Mucosa of descending colon (tissue), 3 donors: Measurements from ENCODE around the gene POLR3E. TPM values are rescaled to one million over a fixed set of nuclear protein-coding genes. Genes with fewer than 3 reads are reported as not detected.

Source experiments
- ATAC-seq: fragments of 200-7000 bp; cut with Tn5 transposase; one replicate; pipeline ENCODE4 v1.9.1; 2020; ENCODE audit warnings: mild to moderate bottlenecking, moderate library complexity
- DNase-seq, 3 donors: peaks; one replicate each; pipeline ENCODE4 v3.0.0-alpha.2; 2020
- H3K36me3 ChIP-seq: fragments of 200-600 bp; one replicate; pipeline ENCODE4 v1.8.0; 2021; ENCODE audit warnings: low read depth, mild to moderate bottlenecking
- H3K4me1 ChIP-seq: fragments of 200-600 bp; one replicate; pipeline ENCODE4 v1.8.0; 2021; ENCODE audit warnings: low read depth, mild to moderate bottlenecking
- H3K4me3 ChIP-seq: fragments of 200-600 bp; one replicate; pipeline ENCODE4 v1.8.0; 2021; ENCODE audit warnings: mild to moderate bottlenecking
- H3K9me3 ChIP-seq: fragments of 200-600 bp; one replicate; pipeline ENCODE4 v1.8.0; 2021; ENCODE audit warnings: mild to moderate bottlenecking
- CTCF ChIP-seq: fragments of 200-600 bp; IDR thresholded peaks from one replicate; pipeline ENCODE4 v1.8.0; 2022; ENCODE audit warnings: antibody characterized with exemption, mild to moderate bottlenecking
- intact Hi-C, 2 donors: fragments of 100-400 bp; cut with DNase I in 1 of 2; cut with micrococcal nuclease in 1 of 2; formaldehyde crosslinking; loops; one replicate each; pipeline versions ENCODE4 v1.11.0 to v1.11.1; 2022; cut with DNase I, micrococcal nuclease
- total RNA-seq, 3 donors: library from RNA; stranded (reverse); fragmentation: NEBNext Ultra II Directional in 2 of 3; extraction: Animal tissue kit (Norgen Biotek cat#: 25700) in 2 of 3; gene quantifications; one replicate each; pipeline versions ENCODE4 v1.2.1 to v1.2.4, GENCODE V29; 2021 to 2023
- donor health status: DM: no; HTN: no; CAD: no; lungs with moderate emphysema.
- donor health status: DM: no; HTN: no; CAD: no.
- donor health status: DM: no; HTN: yes; CAD: no.

The POLR3E gene
- total RNA-seq, 3 donors from 2014 or later: 37.7 to 54.5 (median 49.5) TPM

DNA sequence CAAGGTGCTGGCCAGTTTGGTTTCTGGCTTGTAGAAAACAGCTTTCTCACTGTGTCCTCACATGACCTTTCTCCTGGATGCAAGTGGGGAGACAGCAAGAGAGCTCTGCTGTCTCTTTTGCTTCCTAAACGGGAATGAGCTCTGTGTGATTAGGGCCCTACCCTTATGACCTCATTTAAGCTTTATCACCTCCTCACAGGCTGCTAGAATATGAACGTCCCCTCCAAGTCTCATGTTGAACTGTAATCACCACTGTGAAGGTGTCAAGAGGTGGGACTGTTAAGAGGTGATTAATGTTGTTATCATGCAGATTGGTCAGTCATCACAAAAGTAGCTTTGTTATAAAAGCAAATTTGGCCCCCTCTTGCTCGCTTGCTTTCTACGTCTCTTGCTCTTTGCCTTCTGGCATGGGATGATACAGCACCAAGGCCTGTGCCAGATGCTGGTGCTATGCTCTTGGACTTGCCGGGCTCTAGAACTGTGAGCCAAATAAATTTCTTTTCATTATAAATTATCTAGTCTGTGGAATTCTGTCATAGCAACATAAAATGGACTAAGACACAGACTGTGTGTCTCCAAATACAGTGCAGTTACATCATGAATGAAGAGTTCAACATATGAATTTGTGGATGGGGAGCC, 14.8 kb upstream of the POLR3E start:
- no peaks in the 10 kb centered on the region for H3K4me1 ChIP-seq
- H3K36me3 ChIP-seq: no peaks in the 10 kb centered on the region
- H3K4me3 ChIP-seq: no peak overlapping the region
- ATAC-seq (no peak), DNase-seq (no peak)
- intact Hi-C loops: loop anchor here in 1 of 2 donors (5.0 kb wide), 1 partner anchor 35 kb away; no protein-coding TSS in a partner anchor
- H3K9me3 ChIP-seq: no peaks in the 10 kb centered on the region
- no peak for TF ChIP-seq CTCF

- H3K4me3 ChIP-seq: no peak overlapping the region
- H3K4me1 ChIP-seq: no peaks in the 10 kb centered on the region
- no peak for ATAC-seq
- no peaks in the 10 kb centered on the region for H3K9me3 ChIP-seq
- DNase-seq: no peak
- intact Hi-C loops: loop anchor here in 1 of 2 donors (5.0 kb wide), 1 partner anchor 37 kb away; no protein-coding TSS in a partner anchor
- H3K36me3 ChIP-seq: no peaks in the 10 kb centered on the region
- no peak for TF ChIP-seq CTCF
Observed at GRCh38 chr16:22284637-22285036, 12.6 kb upstream of the POLR3E start.

DNA sequence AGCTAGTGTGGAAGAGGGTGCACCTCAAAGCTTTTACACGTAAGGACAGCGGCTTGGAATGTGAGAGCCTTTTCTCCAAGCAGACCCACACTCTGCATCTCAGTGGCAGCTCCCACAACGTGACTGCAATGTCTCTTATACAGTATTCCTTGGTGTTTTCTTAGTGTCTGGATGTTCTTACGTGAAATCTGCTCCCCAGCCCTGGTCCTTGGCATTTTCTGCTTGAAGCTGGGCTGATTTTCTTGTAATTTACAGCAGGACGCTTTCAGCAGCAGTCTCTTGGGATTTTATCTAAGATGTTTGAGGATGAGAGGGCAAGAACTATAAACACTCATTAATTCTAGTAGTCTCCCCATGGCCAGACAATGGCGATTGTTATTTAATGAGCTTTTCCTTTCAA, 12.1 kb upstream of the POLR3E start:
- Histone ChIP-seq H3K4me3 (no peak overlapping the region), H3K9me3 (no peaks in the 10 kb centered on the region), H3K36me3 (no peaks in the 10 kb centered on the region), H3K4me1 (no peaks in the 10 kb centered on the region)
- intact Hi-C loops: no loop called here
- DNase-seq (no peak), ATAC-seq (no peak)
- no peak for TF ChIP-seq CTCF

DNA sequence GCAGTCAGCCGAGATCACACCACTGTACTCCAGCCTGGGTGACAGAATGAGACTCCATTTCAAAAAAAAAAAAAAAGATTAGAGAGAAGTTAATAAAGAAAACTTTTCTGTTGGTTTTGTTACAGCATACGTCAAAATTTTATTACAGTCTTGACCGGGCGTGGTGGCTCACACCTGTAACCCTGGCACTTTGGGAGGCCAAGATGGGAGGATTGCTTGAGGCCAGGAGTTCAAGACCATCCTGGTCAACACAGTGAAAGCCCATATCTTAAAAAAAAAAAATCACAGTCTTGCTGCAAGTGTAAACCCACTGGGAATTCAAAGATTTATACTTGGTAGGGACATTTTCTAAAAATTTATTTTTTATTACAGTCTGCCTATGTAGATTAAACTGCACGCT, 6.2 kb upstream of the POLR3E start:
- DNase-seq (no peak), ATAC-seq (no peak)
- H3K4me1 ChIP-seq: no peaks in the 10 kb centered on the region
- TF ChIP-seq CTCF: no peak
- intact Hi-C loops: no loop called here
- H3K36me3 ChIP-seq: no peaks in the 10 kb centered on the region
- no peaks in the 10 kb centered on the region for H3K9me3 ChIP-seq
- H3K4me3 ChIP-seq: no peak overlapping the region

GRCh38 chr16:22291860-22292318, 5.3 kb upstream of the POLR3E start:
- ATAC-seq: no peak
- no peak for DNase-seq
- Histone ChIP-seq H3K36me3 (no peaks in the 10 kb centered on the region), H3K4me1 (no peaks in the 10 kb centered on the region), H3K9me3 (no peaks in the 10 kb centered on the region), H3K4me3 (no peak overlapping the region)
- intact Hi-C loops: no loop called here
- no peak for TF ChIP-seq CTCF
